Measurements from ENCODE around the gene LEP.

LEP gene

DNA sequence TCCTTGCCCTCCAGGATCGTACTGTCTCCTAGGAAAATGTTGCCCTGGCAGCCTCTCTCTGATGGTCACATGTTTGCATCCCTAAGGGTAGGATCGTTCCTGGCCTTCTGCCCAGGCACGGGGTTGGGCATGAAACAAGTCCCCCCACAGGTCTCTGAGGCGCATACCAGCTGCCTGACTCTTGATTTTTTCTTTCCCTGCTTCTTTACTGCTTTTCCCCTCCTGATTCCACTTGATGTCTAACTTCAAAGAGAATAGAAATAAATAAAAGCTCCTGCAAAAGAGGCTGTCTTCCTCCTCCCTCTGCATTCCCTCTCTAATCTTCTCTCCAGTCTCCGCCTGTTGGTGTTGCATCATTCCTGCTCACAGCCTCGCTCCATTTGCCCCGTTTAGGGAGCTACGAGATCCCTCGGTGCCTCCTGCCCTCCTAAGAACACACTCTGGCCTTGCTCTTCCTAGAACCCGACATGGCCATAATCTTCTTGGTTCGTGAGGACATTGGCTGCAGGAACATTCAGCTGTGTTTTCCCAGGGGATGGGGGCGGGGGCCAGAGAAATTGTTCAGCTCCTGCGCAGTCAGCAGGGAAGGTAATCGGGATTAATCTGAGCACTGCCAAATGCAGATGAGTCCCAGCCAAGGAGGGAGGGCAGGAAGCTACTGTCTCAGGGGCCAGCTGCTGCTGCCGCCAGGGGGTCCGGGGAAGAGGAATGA is 26.0 kb downstream of the LEP start:
- Histone ChIP-seq H3K9ac (ENCODE audit: low read length in 5 of 5) (peak overlapping the region in 1 of 5 donors; percentile 49), H3K4me3 (ENCODE audit: low read depth in 1 of 5, low read length in 5 of 5) (peak overlapping the region in 4 of 5 donors; percentile 1 to 26 (median 8)), H3K4me1 (ENCODE audit: control insufficient read depth in 5 of 5, insufficient read depth in 5 of 5, low read length in 5 of 5) (peaks cover 0 to 70% (median 55%) of the 10 kb centered on the region in 5 donors), H3K27me3 (ENCODE audit: control insufficient read depth in 5 of 5, insufficient read depth in 4 of 5, low read length in 5 of 5) (peaks cover 0 to 16% (median 0%) of the 10 kb centered on the region in 5 donors), H3K27ac (ENCODE audit: low read depth, low read length) (peak overlapping the region; percentile 73), H3K36me3 (ENCODE audit: control insufficient read depth in 5 of 5, insufficient read depth in 5 of 5, low read length in 5 of 5) (no peaks in the 10 kb centered on the region), H3K9me3 (ENCODE audit: control insufficient read depth in 5 of 5, low read length in 5 of 5) (no peaks in the 10 kb centered on the region)

DNA sequence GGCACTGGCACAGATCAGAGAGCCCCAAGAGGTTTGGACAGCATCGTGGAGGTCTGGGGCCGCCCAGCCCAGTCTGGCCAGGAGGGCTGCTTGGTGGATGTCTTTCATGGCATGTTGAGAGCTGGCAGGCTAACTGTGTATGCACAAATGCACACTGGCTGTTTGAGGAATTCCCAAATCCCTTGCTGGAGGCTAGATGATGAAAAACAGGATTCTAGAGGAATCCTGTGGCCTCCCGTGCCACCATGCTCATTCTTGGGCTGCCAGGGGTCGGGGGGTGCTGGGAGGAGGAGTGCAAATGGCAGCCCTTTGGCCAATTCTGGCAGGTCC is 26.5 kb downstream of the LEP start:
- Histone ChIP-seq H3K4me1 (ENCODE audit: control insufficient read depth in 5 of 5, insufficient read depth in 5 of 5, low read length in 5 of 5) (peaks cover 0 to 74% (median 58%) of the 10 kb centered on the region in 5 donors), H3K9ac (ENCODE audit: low read length in 5 of 5) (peak overlapping the region in 1 of 5 donors; percentile 49), H3K27ac (ENCODE audit: low read depth, low read length) (peak overlapping the region; percentile 73), H3K27me3 (ENCODE audit: control insufficient read depth in 5 of 5, insufficient read depth in 4 of 5, low read length in 5 of 5) (peaks cover 0 to 16% (median 0%) of the 10 kb centered on the region in 5 donors), H3K9me3 (ENCODE audit: control insufficient read depth in 5 of 5, low read length in 5 of 5) (no peaks in the 10 kb centered on the region), H3K4me3 (ENCODE audit: low read depth in 1 of 5, low read length in 5 of 5) (peak overlapping the region in 3 of 5 donors; percentile 1 to 13 (median 2)), H3K36me3 (ENCODE audit: control insufficient read depth in 5 of 5, insufficient read depth in 5 of 5, low read length in 5 of 5) (no peaks in the 10 kb centered on the region)

DNA sequence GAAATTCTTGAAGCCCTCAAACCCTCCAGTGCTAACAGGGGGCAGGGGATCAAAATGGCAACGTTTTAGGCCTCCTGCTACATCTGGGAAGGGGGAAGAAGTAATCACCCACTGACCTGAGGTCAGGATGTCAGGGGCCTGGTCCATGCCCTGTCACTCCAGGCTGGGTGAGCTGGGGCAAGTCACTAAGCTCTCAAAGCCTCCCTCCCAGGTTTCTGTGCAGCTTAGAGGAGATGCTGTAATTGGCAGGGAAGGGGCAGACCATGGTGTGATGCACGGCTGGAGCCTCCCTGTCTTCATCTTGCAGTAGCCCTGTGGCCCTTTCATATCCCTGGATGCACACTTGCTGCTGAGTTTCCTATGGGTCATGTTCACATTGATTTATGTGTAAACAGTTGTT is 27.2 kb downstream of the LEP start:
- peaks cover 0 to 72% (median 58%) of the 10 kb centered on the region in 5 donors for H3K4me1 ChIP-seq (ENCODE audit: control insufficient read depth in 5 of 5, insufficient read depth in 5 of 5, low read length in 5 of 5)
- H3K9ac ChIP-seq (ENCODE audit: low read length in 5 of 5), result no peak overlapping the region
- H3K4me3 ChIP-seq (ENCODE audit: low read depth in 1 of 5, low read length in 5 of 5), result no peak overlapping the region
- H3K36me3 ChIP-seq (ENCODE audit: control insufficient read depth in 5 of 5, insufficient read depth in 5 of 5, low read length in 5 of 5), result no peaks in the 10 kb centered on the region
- H3K27me3 ChIP-seq (ENCODE audit: control insufficient read depth in 5 of 5, insufficient read depth in 4 of 5, low read length in 5 of 5), result peaks cover 0 to 16% (median 0%) of the 10 kb centered on the region in 5 donors
- no peak overlapping the region for H3K27ac ChIP-seq (ENCODE audit: low read depth, low read length)
- no peaks in the 10 kb centered on the region for H3K9me3 ChIP-seq (ENCODE audit: control insufficient read depth in 5 of 5, low read length in 5 of 5)

DNA sequence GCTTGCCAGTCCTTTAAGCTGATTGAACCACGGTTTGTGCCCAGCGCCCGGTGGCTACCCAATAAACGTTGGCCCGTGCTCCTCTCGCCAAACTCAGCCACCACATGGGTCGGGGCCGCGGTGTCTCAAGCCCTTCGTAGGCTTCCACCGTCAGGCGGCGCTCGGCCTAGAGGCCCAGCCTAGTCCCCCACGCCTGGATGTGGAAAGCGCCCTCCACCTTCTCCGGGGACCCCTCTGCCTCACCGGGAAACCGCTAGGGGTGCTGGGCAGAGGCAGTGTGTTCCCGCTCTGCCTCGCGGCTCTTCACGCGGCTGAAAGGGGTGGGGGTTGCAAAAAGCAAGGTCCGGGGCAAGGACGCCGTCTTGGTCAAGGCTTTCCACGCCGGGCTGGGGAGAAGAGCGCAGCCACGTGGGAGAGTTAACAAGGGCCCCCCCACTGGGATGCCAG is 29.8 kb downstream of the LEP start:
- Histone ChIP-seq H3K27me3 (ENCODE audit: control insufficient read depth in 5 of 5, insufficient read depth in 4 of 5, low read length in 5 of 5) (peaks cover 0 to 16% (median 0%) of the 10 kb centered on the region in 5 donors), H3K27ac (ENCODE audit: low read depth, low read length) (peak overlapping the region; percentile 46), H3K4me1 (ENCODE audit: control insufficient read depth in 5 of 5, insufficient read depth in 5 of 5, low read length in 5 of 5) (peaks cover 0 to 47% (median 40%) of the 10 kb centered on the region in 5 donors), H3K9ac (ENCODE audit: low read length in 5 of 5) (peak overlapping the region in 1 of 5 donors; percentile 1), H3K36me3 (ENCODE audit: control insufficient read depth in 5 of 5, insufficient read depth in 5 of 5, low read length in 5 of 5) (no peaks in the 10 kb centered on the region), H3K4me3 (ENCODE audit: low read depth in 1 of 5, low read length in 5 of 5) (peak overlapping the region in 4 of 5 donors; percentile 36 to 58 (median 54)), H3K9me3 (ENCODE audit: control insufficient read depth in 5 of 5, low read length in 5 of 5) (no peaks in the 10 kb centered on the region)

DNA sequence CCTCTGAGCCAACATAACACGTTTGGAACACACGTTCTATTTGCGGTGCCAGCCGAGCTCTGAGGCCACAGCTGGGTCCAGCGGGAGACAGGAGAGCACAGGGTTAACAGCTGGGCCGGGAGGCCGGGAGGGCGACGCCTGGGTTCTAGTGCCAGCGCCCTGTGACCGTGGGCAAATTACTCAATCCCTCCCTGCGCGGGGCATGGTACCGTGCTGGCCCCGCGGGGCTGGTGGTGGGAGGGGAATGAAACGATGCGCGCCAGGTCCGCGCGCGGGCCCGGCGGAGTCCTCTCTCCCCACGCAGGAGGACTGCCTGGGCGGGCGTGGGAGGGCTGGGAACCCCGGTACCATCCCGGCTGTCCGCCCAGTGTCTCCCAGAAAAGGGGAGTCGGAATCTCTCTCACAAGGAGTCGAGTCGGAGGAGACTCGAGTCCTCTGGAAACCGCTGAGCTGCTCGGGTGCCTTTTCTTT is 30.4 kb downstream of the LEP start:
- H3K27ac ChIP-seq (ENCODE audit: low read depth, low read length), result peak overlapping the region; percentile 46

GRCh38 chr7:128271942-128272481 is 30.9 kb downstream of the LEP start:
- Histone ChIP-seq H3K4me3 (ENCODE audit: low read depth in 1 of 5, low read length in 5 of 5) (peak overlapping the region; percentile 36 to 58 (median 52)), H3K27me3 (ENCODE audit: control insufficient read depth in 5 of 5, insufficient read depth in 4 of 5, low read length in 5 of 5) (peaks cover 0 to 16% (median 0%) of the 10 kb centered on the region in 5 donors), H3K9me3 (ENCODE audit: control insufficient read depth in 5 of 5, low read length in 5 of 5) (no peaks in the 10 kb centered on the region), H3K27ac (ENCODE audit: low read depth, low read length) (peak overlapping the region; percentile 46), H3K36me3 (ENCODE audit: control insufficient read depth in 5 of 5, insufficient read depth in 5 of 5, low read length in 5 of 5) (no peaks in the 10 kb centered on the region), H3K9ac (ENCODE audit: low read length in 5 of 5) (peak overlapping the region in 1 of 5 donors; percentile 52), H3K4me1 (ENCODE audit: control insufficient read depth in 5 of 5, insufficient read depth in 5 of 5, low read length in 5 of 5) (peaks cover 0 to 36% (median 29%) of the 10 kb centered on the region in 5 donors)

More for the DNA sequence above, 30.4 kb downstream of the LEP start:
- Histone ChIP-seq H3K9me3 (ENCODE audit: control insufficient read depth in 5 of 5, low read length in 5 of 5) (no peaks in the 10 kb centered on the region), H3K36me3 (ENCODE audit: control insufficient read depth in 5 of 5, insufficient read depth in 5 of 5, low read length in 5 of 5) (no peaks in the 10 kb centered on the region), H3K4me3 (ENCODE audit: low read depth in 1 of 5, low read length in 5 of 5) (peak overlapping the region; percentile 36 to 59 (median 56)), H3K9ac (ENCODE audit: low read length in 5 of 5) (peak overlapping the region in 2 of 5 donors; percentile 27 to 52), H3K4me1 (ENCODE audit: control insufficient read depth in 5 of 5, insufficient read depth in 5 of 5, low read length in 5 of 5) (peaks cover 0 to 41% (median 34%) of the 10 kb centered on the region in 5 donors), H3K27me3 (ENCODE audit: control insufficient read depth in 5 of 5, insufficient read depth in 4 of 5, low read length in 5 of 5) (peaks cover 0 to 16% (median 0%) of the 10 kb centered on the region in 5 donors)

DNA sequence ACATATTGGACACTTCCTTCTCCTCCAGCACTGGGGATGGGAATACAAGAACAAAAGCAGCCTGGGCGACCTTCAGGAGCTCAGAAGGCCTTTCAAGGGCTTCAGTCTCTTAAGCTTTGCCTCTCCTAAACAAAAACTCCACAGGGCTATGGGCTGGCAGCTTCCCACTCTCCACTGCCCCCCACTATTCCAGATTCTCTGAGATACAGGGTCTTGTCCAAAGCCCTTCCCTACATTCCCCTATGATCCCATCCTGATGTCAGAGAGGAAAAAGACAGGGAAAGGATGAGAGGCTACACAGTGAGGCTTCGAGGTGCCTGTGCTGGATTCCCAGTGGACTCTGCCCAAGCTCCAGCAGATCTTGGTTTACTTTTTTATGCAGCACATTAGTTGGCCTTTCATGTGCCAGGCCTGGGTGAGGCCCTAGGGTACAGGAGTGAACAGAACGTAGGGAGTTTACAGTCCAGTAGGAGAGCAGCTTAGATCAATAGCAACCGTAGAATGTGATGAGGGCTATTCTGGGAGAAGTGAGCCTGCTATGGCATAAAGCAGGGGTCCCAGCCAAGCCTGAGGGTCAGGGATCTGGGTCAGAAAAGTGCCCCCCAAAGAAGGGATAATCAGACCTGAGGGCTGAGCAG is 33.3 kb downstream of the LEP start:
- Histone ChIP-seq H3K9ac (ENCODE audit: low read length in 5 of 5) (no peak overlapping the region), H3K36me3 (ENCODE audit: control insufficient read depth in 5 of 5, insufficient read depth in 5 of 5, low read length in 5 of 5) (no peaks in the 10 kb centered on the region), H3K4me3 (ENCODE audit: low read depth in 1 of 5, low read length in 5 of 5) (no peak overlapping the region), H3K4me1 (ENCODE audit: control insufficient read depth in 5 of 5, insufficient read depth in 5 of 5, low read length in 5 of 5) (peaks cover 0 to 20% (median 18%) of the 10 kb centered on the region in 5 donors), H3K27ac (ENCODE audit: low read depth, low read length) (no peak overlapping the region), H3K9me3 (ENCODE audit: control insufficient read depth in 5 of 5, low read length in 5 of 5) (peaks cover 0 to 3% (median 0%) of the 10 kb centered on the region in 5 donors), H3K27me3 (ENCODE audit: control insufficient read depth in 5 of 5, insufficient read depth in 4 of 5, low read length in 5 of 5) (peaks cover 0 to 9% (median 0%) of the 10 kb centered on the region in 5 donors)

DNA sequence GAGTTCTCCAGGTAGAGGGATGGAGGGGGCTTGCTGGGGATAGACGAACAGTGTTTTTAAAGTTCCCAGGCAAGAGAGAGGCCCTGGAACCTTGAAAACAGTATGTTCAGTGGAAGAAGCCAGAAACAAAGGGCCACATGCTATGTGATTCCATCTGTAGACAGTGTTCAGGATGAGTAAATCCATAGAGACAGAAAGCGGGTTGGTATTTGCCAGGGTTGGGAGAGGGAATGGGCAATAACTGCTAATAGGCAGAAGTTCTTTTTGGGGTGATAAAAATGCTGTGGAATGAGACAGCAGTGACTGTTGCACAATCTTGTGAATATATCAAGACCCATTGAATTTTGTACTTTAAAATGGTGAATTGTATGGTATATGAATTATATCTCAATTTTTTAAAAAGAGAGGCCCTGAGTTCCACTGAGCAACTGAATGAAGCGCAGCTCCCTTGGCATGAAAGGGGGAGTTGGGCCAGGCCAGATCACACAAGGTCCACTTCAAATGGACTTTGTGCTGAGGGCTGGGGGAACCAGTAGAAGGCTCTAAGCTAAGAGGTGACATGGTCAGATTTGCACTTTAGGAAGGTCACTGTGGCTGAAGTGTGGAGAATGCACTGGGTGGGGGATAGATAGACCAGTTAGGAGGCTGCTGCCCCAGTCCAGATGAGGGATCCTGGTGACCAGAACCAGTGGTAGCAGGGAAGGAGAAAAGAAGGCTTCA is 34.0 kb downstream of the LEP start:
- H3K9ac ChIP-seq (ENCODE audit: low read length in 5 of 5), result no peak overlapping the region
- H3K36me3 ChIP-seq (ENCODE audit: control insufficient read depth in 5 of 5, insufficient read depth in 5 of 5, low read length in 5 of 5), result no peaks in the 10 kb centered on the region
- peaks cover 0 to 3% (median under 1%) of the 10 kb centered on the region in 5 donors for H3K9me3 ChIP-seq (ENCODE audit: control insufficient read depth in 5 of 5, low read length in 5 of 5)
- peaks cover 0 to 20% (median 18%) of the 10 kb centered on the region in 5 donors for H3K4me1 ChIP-seq (ENCODE audit: control insufficient read depth in 5 of 5, insufficient read depth in 5 of 5, low read length in 5 of 5)
- H3K27ac ChIP-seq (ENCODE audit: low read depth, low read length), result no peak overlapping the region
- H3K4me3 ChIP-seq (ENCODE audit: low read depth in 1 of 5, low read length in 5 of 5), result no peak overlapping the region
- H3K27me3 ChIP-seq (ENCODE audit: control insufficient read depth in 5 of 5, insufficient read depth in 4 of 5, low read length in 5 of 5), result peaks cover 0 to 9% (median 0%) of the 10 kb centered on the region in 5 donors

DNA sequence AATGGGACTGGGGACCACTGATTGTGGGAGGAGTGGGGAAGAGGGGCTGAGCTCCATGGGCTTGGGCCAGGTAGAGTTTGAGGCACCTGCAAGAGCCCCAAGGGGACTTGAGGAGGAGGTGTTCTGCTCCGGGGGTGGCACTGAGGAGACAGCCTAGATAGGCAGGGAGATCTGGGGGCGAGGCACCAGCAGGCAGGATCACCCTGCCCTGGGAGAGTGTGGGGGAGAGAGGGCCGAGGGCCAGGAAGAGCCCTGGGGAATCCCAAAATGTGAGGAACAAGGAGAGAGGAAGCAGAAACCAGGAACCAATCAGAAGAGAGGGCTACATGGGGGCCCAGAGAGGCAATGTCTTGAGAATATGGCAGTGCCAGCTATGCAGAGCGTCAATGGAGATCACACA is 34.6 kb downstream of the LEP start:
- Histone ChIP-seq H3K4me3 (ENCODE audit: low read depth in 1 of 5, low read length in 5 of 5) (no peak overlapping the region), H3K9ac (ENCODE audit: low read length in 5 of 5) (no peak overlapping the region), H3K9me3 (ENCODE audit: control insufficient read depth in 5 of 5, low read length in 5 of 5) (peaks cover 0 to 7% (median 3%) of the 10 kb centered on the region in 5 donors), H3K4me1 (ENCODE audit: control insufficient read depth in 5 of 5, insufficient read depth in 5 of 5, low read length in 5 of 5) (peaks cover 0 to 17% (median 16%) of the 10 kb centered on the region in 5 donors), H3K27ac (ENCODE audit: low read depth, low read length) (no peak overlapping the region), H3K27me3 (ENCODE audit: control insufficient read depth in 5 of 5, insufficient read depth in 4 of 5, low read length in 5 of 5) (peaks cover 0 to 9% (median 0%) of the 10 kb centered on the region in 5 donors), H3K36me3 (ENCODE audit: control insufficient read depth in 5 of 5, insufficient read depth in 5 of 5, low read length in 5 of 5) (no peaks in the 10 kb centered on the region)

All from subcutaneous abdominal adipose tissue (tissue), 5 donors.